Gastroesophageal sphincter (tissue), 3 donors: ENCODE measurements around the gene BFSP1.

Source experiments
- EP300 ChIP-seq: sonication (generic); formaldehyde crosslinking; IDR thresholded peaks from one replicate; pipeline ENCODE4 v1.6.1; 2017; ENCODE audit warnings: antibody characterized with exemption, mild to moderate bottlenecking
- TF ChIP-seq, protein P1 (sequence below), 4 experiments: fragments of 200-600 bp in 2 of 4; fragments of 450-650 bp in 2 of 4; sonication (generic) in 1 of 4; IDR thresholded peaks; one replicate each; pipeline ENCODE4 v1.5.1; 2017 to 2019; ENCODE audit warnings: antibody characterized with exemption in 4 of 4, mild to moderate bottlenecking in 2 of 4, moderate library complexity in 2 of 4

- TF ChIP-seq, protein P1, sequence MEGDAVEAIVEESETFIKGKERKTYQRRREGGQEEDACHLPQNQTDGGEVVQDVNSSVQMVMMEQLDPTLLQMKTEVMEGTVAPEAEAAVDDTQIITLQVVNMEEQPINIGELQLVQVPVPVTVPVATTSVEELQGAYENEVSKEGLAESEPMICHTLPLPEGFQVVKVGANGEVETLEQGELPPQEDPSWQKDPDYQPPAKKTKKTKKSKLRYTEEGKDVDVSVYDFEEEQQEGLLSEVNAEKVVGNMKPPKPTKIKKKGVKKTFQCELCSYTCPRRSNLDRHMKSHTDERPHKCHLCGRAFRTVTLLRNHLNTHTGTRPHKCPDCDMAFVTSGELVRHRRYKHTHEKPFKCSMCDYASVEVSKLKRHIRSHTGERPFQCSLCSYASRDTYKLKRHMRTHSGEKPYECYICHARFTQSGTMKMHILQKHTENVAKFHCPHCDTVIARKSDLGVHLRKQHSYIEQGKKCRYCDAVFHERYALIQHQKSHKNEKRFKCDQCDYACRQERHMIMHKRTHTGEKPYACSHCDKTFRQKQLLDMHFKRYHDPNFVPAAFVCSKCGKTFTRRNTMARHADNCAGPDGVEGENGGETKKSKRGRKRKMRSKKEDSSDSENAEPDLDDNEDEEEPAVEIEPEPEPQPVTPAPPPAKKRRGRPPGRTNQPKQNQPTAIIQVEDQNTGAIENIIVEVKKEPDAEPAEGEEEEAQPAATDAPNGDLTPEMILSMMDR (IDR thresholded peaks at IDR 0.05) = no peak
- TF ChIP-seq EP300 = no peak
Measured at GRCh38 chr20:17491488-17491887, 39.7 kb downstream of the BFSP1 start.
